Testis (tissue), 3 donors: Measurements from ENCODE around the gene TEAD1. TPM values are rescaled to one million over a fixed set of nuclear protein-coding genes. Genes with fewer than 3 reads are reported as not detected.

ENCODE experiments used
- DNase-seq: peaks from one replicate; pipeline ENCODE4 v3.0.0-alpha.2; 2019
- H3K27ac ChIP-seq, 2 donors: fragments of 200-600 bp; sonication (generic); one replicate each; pipeline ENCODE4 v1.5.1; 2019
- H3K27me3 ChIP-seq: fragments of 200-600 bp; sonication (generic); one replicate; pipeline ENCODE4 v1.5.1; 2019
- H3K36me3 ChIP-seq: fragments of 200-600 bp; sonication (generic); one replicate; pipeline ENCODE4 v1.5.1; 2017; ENCODE audit warnings: low read depth; ENCODE audit errors: missing control alignments
- H3K4me1 ChIP-seq: fragments of 200-600 bp; sonication (generic); one replicate; pipeline ENCODE4 v1.5.1; 2019
- H3K4me3 ChIP-seq, 2 donors: fragments of 200-600 bp; sonication (generic); one replicate each; pipeline ENCODE4 v1.5.1; 2017 to 2019
- H3K9me3 ChIP-seq: fragments of 200-600 bp; sonication (generic); one replicate; pipeline ENCODE4 v1.5.1; 2017
- CTCF ChIP-seq, 3 experiments: fragments of 450-650 bp in 2 of 3; fragments of 200-600 bp in 1 of 3; sonication (generic) in 1 of 3; IDR thresholded peaks; one replicate each; pipeline ENCODE4 v1.5.1; 2016 to 2019; ENCODE audit warnings: antibody characterized with exemption in 3 of 3, mild to moderate bottlenecking in 2 of 3, moderate library complexity in 1 of 3
- POLR2A ChIP-seq: fragments of 450-650 bp; IDR thresholded peaks from one replicate; pipeline ENCODE4 v1.6.1; 2017; ENCODE audit warnings: antibody characterized with exemption, mild to moderate bottlenecking, moderate library complexity
- WGBS, 2 donors: methylation state at CpG; one replicate each; pipeline ENCODE4 v1.1.5; 2018; 5-methylcytosine and 5-hydroxymethylcytosine counted together
- intact Hi-C: fragments of 100-400 bp; cut with DNase I; formaldehyde crosslinking; loops from one replicate; pipeline ENCODE4 v1.15.1; 2023; ENCODE audit warnings: low total_unique reads
- polyA plus RNA-seq: library from polyadenylated mRNA; stranded (reverse); fragments of 350-450 nt; fragmentation: Illumina TruSeq; extraction: RNeasy Lipid Tissue Mini Kit (QIAGEN cat#74804); gene quantifications from one replicate; pipeline ENCODE4 v1.2.3, GENCODE V29; 2014; ENCODE audit warnings: low read depth, low replicate concordance; ENCODE audit not compliant: insufficient read depth
- total RNA-seq, 2 donors: library from RNA; depleted of rRNA; stranded (reverse); fragments of >200 nt; gene quantifications; one replicate each; pipeline ENCODE4 v1.2.3, GENCODE V29; 2016

TEAD1 gene
- total and polyA plus RNA-seq, 3 donors from 2014 or later: 24.6 to 78.1 (median 63.5) TPM

- 79 to 82% methylated on average over 2 of the region's 2 CpGs for WGBS, 2 donors
- H3K4me3 ChIP-seq: no peak overlapping the region
- no peaks in the 10 kb centered on the region for H3K27me3 ChIP-seq
- intact Hi-C loops: no loop called here
- TF ChIP-seq CTCF (IDR thresholded peaks at IDR 0.05): no peak
- TF ChIP-seq POLR2A: no peak
- H3K4me1 ChIP-seq: no peaks in the 10 kb centered on the region
- no peak for DNase-seq
- H3K36me3 ChIP-seq: no peaks in the 10 kb centered on the region
- H3K9me3 ChIP-seq: no peaks in the 10 kb centered on the region
- H3K27ac ChIP-seq: no peak overlapping the region
Observed at GRCh38 chr11:12792590-12792989, 118.4 kb downstream of the TEAD1 start.

- H3K27me3 ChIP-seq: no peaks in the 10 kb centered on the region
- intact Hi-C loops: no loop called here
- no peaks in the 10 kb centered on the region for H3K4me1 ChIP-seq
- no peaks in the 10 kb centered on the region for H3K9me3 ChIP-seq
- peak overlapping the region in 1 of 2 donors; percentile 10 for H3K27ac ChIP-seq
- H3K4me3 ChIP-seq: no peak overlapping the region
- DNase-seq: no peak
- TF ChIP-seq CTCF (IDR thresholded peaks at IDR 0.05) (no peak), POLR2A (no peak)
- H3K36me3 ChIP-seq: no peaks in the 10 kb centered on the region
- 26 to 44% methylated on average over 2 of the region's 2 CpGs for WGBS, 2 donors
Observed at GRCh38 chr11:12793065-12793464, 118.8 kb downstream of the TEAD1 start.

GRCh38 chr11:12793506-12793905, 119.3 kb downstream of the TEAD1 start:
- H3K27ac ChIP-seq: no peak overlapping the region
- WGBS, 2 donors: 48 to 66% methylated on average over 2 of the region's 2 CpGs
- no peaks in the 10 kb centered on the region for H3K36me3 ChIP-seq
- TF ChIP-seq CTCF (IDR thresholded peaks at IDR 0.05): no peak
- TF ChIP-seq POLR2A: no peak
- H3K9me3 ChIP-seq: no peaks in the 10 kb centered on the region
- no peak overlapping the region for H3K4me3 ChIP-seq
- no peak for DNase-seq
- H3K27me3 ChIP-seq: no peaks in the 10 kb centered on the region
- no peaks in the 10 kb centered on the region for H3K4me1 ChIP-seq
- intact Hi-C loops: no loop called here

GRCh38 chr11:12794576-12795230, 120.5 kb downstream of the TEAD1 start:
- Histone ChIP-seq H3K4me1 (no peaks in the 10 kb centered on the region), H3K27ac (no peak overlapping the region), H3K36me3 (no peaks in the 10 kb centered on the region), H3K9me3 (no peaks in the 10 kb centered on the region), H3K27me3 (no peaks in the 10 kb centered on the region), H3K4me3 (no peak overlapping the region)
- DNase-seq: no peak
- intact Hi-C loops: no loop called here
- TF ChIP-seq CTCF (IDR thresholded peaks at IDR 0.05): no peak
- TF ChIP-seq POLR2A: no peak
- WGBS, 2 donors: 45 to 47% methylated on average over 6 to 7 of the region's 7 CpGs

- H3K27ac ChIP-seq: no peak overlapping the region
- no peak overlapping the region for H3K4me3 ChIP-seq
- H3K9me3 ChIP-seq: no peaks in the 10 kb centered on the region
- no peak for DNase-seq
- WGBS, 2 donors: 78 to 84% methylated on average over 3 of the region's 3 CpGs
- TF ChIP-seq CTCF (IDR thresholded peaks at IDR 0.05): no peak
- no peak for TF ChIP-seq POLR2A
- no peaks in the 10 kb centered on the region for H3K4me1 ChIP-seq
- intact Hi-C loops: no loop called here
- H3K27me3 ChIP-seq: no peaks in the 10 kb centered on the region
- H3K36me3 ChIP-seq: no peaks in the 10 kb centered on the region
Observed at GRCh38 chr11:12797996-12798395, 123.8 kb downstream of the TEAD1 start.
